ENCODE measurements around the gene C1orf185.

GRCh38 chr1:51114137-51114536 lies 12.1 kb downstream of the C1orf185 start:
- TF ChIP-seq CTCF (conservative IDR thresholded peaks at IDR 0.05; ENCODE audit: low read depth, low read length) (no peak), EZH2 (IDR thresholded peaks at IDR 0.05; ENCODE audit: borderline replicate concordance, low read depth, low read length, poor library complexity, severe bottlenecking) (no peak)

All from A673 (cell line).